HG03520 (cell line): Measurements from ENCODE around the gene KIF18A.

Experiments
- ATAC-seq: cut with Tn5 transposase; IDR thresholded peaks from one replicate; pipeline ENCODE4 v1.9.1; 2021; ENCODE audit warnings: mild to moderate bottlenecking, moderate library complexity; ENCODE audit not compliant: unreplicated experiment

The KIF18A gene

GRCh38 chr11:28049338-28050216, 58.4 kb downstream of the KIF18A start:
- no peak for ATAC-seq

- no peak for ATAC-seq
Observed at GRCh38 chr11:28048812-28049211, 59.1 kb downstream of the KIF18A start.

GRCh38 chr11:28043930-28044709, 63.8 kb downstream of the KIF18A start:
- ATAC-seq, result no peak

- no peak for ATAC-seq
Observed at GRCh38 chr11:28040384-28040783, 67.6 kb downstream of the KIF18A start.

GRCh38 chr11:28038775-28039174, 69.2 kb downstream of the KIF18A start:
- ATAC-seq, result no peak

- peak; percentile 79 for ATAC-seq
Observed at GRCh38 chr11:28026634-28027290, 81.2 kb downstream of the KIF18A start.

GRCh38 chr11:28017816-28018215, 90.1 kb downstream of the KIF18A start:
- no peak for ATAC-seq

GRCh38 chr11:28011813-28012212, 96.1 kb downstream of the KIF18A start:
- ATAC-seq, result no peak

GRCh38 chr11:28009996-28010395, 98.0 kb downstream of the KIF18A start:
- no peak for ATAC-seq

GRCh38 chr11:28009388-28009787, 98.6 kb downstream of the KIF18A start:
- no peak for ATAC-seq

GRCh38 chr11:28003615-28004014, 104.3 kb downstream of the KIF18A start:
- ATAC-seq, result no peak

GRCh38 chr11:27998552-27998951, 109.4 kb downstream of the KIF18A start:
- ATAC-seq, result no peak

- ATAC-seq, result no peak
Observed at GRCh38 chr11:27997344-27997743, 110.6 kb downstream of the KIF18A start.

- ATAC-seq, result no peak
Observed at GRCh38 chr11:27996066-27996465, 111.9 kb downstream of the KIF18A start.

GRCh38 chr11:27995083-27995482, 112.9 kb downstream of the KIF18A start:
- no peak for ATAC-seq

GRCh38 chr11:27991736-27992135, 116.2 kb downstream of the KIF18A start:
- ATAC-seq, result no peak

GRCh38 chr11:27977527-27977926, 130.4 kb downstream of the KIF18A start:
- ATAC-seq, result no peak

GRCh38 chr11:27977031-27977430, 130.9 kb downstream of the KIF18A start:
- ATAC-seq, result no peak

- ATAC-seq, result no peak
Observed at GRCh38 chr11:27976262-27976661, 131.7 kb downstream of the KIF18A start.

- no peak for ATAC-seq
Observed at GRCh38 chr11:27973851-27974536, 134.0 kb downstream of the KIF18A start.
